HG03354 (cell line): ENCODE data around the gene PRKN.
A peak's percentile ranks its signal among the peaks of the same experiment; 100 is the strongest.

Experiments
- ATAC-seq: cut with Tn5 transposase; IDR thresholded peaks from one replicate; pipeline ENCODE4 v1.9.1; 2021; ENCODE audit warnings: mild to moderate bottlenecking; ENCODE audit not compliant: unreplicated experiment, poor library complexity, severe bottlenecking

The PRKN gene

DNA sequence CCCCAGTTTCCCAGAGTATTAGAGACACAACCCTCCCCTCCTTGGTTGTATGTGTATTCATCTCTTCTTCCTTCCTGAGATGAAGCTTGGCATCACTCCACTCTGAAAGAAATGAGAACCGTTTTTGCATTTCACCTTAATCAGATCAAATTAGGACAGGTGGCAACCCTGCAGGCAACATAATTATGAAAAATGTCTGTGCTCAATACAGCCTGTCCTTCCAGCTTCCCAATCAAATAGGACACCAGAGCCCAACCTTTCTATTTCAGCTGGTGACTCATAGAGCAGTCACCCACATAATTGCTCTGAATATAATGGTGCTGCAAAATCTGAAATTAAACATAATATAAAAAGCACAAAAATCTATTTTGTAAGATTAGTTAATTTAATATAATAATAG, 1143.5 kb downstream of the PRKN start:
- ATAC-seq, result no peak

DNA sequence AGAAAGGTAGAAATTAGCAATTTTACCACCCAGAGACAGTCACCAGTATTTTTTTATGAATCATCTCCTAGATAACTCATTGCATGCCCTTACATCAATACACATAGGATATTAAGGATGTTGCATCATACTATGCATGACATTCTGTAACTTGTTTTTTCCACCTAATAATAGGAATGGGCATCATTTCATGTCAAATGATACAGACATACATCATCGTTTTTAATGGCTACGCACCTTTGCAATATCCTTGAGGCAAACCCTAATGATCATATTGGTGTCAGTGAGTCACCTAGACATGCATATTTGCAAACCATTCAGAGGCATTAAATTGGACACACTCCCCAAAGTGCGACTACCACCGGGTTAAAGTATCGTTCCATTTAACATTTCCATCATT, 1144.0 kb downstream of the PRKN start:
- ATAC-seq, result no peak

DNA sequence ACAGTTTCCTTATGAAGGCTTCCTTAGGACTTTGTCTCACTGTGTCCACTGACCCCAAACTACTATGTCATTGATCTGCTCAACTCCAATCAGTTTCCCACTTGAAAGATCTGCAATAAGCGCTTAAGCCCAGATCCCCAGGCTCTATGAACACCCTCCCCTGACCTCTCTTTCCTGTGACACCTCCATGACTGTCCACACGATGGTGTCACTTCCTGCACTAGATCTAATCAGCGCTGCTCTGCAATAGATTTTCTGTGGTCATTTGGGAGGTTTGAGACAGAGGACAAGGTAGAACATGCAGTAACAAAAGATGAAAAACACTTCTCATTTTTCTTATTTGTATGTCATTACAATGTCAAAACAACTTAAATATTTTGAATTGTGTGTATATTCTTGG, 1149.1 kb downstream of the PRKN start:
- ATAC-seq, result no peak

DNA sequence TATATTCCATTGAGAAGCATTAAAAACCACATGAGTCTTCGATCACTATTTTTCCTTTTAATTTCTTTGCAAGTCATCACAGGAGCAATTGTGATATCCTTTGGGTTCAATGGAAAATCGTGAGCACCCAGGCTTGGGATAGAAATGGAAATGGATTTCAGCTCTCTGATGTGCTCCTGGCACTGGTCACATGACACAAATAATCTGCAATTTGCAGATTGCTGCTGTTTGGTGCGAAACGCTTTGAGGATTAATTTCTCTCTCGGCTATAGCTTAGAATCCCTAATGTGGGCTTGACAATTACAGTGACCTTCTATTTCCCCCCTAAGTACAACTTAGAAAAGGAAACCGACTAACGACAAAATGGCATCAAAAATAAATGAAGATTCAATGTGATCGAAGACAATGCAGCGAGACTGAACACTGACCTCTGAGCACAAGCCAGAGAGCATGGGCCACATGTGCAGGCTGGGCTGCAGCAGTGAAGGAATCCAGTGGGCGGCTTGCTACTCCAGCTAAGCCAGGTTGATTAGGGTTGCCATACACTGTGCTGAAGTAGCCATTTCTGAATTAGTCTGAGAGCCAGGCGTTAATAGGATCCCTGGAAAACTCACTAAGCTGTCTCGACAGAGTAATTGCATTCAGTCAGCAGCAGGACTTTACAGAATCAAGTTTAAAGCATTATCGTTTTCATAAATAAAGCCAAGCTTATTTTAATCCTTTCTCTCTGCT, 1151.9 kb downstream of the PRKN start:
- no peak for ATAC-seq

DNA sequence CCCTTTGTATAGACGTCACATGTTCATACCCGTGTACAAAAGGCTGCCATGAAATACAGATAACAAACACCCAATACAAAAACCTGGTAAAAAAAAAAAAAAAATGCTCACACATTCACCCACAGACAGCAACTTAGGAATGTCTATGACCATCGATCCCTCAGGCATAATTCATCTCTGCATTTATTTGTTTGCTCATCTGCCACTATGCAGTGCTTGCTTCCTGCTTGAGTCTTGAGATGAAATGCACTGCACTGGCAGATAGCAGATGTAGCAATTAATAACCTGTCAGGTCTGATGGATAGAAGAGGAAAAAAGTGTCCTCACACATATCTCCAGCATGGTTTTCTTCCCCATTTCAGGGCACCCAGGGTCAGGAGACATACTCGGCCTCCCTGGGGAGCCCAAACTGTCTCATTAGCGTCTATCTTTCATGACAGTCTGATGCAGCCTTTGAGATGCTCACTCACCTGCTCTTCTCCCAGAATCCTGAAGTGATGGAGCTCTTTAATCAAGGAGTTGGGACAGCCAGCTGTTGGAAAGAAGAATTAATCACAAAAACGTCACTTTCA, 1158.6 kb downstream of the PRKN start:
- ATAC-seq, result no peak

DNA sequence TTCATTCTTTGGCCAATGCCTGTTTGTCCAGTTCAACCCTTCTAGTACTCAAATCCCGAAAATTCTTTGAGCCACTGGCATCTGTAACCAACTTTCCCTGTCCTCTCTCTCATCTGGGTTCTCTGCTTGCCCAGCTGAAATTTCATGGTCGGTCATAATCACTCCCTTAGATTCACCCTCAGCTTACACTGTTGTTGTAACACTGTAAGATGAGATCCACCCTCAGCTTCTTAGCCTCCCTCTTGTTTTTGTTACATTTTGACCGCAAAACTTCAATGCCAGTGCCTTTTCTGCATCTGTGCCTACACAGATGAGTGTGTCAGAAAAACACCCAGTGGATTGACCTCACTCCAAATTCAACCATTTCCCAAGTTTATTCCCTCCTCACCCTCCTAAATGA, 1162.6 kb downstream of the PRKN start:
- no peak for ATAC-seq

DNA sequence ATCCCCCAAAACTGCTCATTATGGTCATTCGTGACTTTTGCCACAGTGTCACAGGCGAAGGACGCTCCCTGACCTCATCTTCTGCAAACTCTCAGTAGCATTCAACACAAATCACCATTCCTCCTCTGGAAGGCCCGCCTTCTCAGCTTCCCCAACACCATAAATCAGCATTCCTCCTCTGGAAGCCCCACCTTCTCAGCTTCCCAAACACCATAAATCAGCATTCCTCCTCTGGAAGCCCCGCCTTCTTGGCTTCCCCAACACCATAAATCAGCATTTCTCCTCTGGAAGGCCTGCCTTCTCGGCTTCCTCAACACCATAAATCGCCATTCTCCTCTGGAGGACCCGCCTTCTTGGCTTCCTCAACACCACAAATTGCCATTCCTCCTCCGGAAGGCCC, 1165.7 kb downstream of the PRKN start:
- ATAC-seq, result no peak

DNA sequence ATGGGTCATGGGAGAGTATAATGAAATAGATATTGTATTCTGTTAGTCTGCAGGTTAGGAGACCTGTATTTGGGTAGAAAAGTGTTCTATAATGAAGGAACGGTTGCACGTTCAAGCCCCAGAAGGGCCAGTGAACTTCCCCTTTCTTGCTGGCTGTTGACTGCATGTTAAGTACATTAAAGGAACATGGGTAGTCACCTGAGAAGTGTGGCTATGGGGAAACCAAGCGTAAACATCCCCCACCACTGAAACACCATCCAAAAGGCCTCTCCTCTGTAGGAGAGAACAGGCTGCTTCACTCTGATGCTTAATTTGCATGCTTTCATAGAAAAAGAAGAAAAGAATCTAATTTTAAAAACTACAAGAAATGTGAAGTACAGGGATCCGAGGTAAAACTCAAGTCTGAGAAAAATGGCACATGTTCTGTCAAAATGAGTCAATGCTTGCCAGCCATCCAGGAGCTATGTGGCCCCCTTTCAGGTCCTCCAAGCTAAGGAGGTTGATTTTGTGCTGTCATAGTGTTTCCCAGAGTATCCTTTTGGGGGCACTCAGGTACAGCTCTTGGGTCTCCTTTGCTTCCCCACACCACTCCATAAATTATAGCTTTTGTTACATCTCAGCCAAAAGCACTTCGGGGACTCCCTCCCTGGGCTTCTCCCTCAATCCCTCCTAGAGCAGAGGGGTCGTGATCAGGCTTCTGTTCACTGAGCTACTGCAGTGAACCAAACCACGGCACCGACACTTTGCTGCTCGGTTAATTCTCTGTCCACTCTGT, 1170.0 kb downstream of the PRKN start:
- ATAC-seq, result no peak

DNA sequence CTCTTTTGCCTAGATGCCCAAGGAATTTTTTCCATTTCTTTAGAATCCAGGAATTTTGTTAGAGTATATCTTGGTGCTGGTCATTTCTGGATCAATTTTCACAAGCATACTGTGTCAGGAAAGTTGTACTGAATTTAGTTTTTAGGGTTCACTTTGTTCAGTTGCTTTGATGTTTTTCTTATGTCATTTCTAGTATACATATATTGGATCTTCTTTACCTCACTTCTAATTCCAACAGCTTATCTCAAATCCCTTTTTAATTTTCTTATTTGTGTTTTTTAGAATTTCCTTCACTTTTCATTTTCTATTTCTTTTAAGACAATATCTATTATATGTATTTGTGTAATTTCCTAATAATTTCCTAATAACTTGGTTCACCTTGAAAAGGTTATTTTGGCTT, 1172.7 kb downstream of the PRKN start:
- no peak for ATAC-seq

DNA sequence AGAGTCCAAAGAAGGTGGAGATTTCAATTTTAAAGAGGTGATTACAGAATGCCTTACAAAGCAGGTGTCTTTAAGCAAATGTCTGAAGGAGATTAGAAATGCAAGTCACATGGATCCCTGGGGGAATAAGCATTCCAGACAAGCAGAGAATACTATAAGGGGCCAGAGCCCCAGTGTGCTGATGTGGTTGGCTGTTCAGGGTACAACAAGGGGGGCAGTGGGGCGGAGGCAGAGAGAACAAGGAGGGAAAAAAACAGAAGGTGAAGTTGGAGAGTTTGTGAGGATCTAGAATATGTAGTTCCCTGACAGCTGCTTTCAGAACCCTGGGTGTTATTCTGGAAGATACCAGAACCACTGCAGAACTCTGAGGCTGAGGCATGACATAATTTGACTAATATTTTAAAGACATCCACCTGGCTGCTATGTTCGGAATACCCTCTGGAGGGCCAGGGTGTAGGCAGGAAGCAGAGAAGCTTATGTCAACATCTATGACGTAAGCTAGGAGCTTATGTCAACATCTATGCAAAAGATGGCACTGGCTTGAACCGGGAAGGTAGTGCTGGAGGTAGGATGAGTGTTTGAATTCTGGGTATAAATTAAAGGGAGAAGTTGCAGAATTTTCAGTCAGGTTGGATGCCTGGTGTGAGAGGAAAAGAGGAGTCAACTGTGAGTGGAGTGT, 1177.5 kb downstream of the PRKN start:
- no peak for ATAC-seq

DNA sequence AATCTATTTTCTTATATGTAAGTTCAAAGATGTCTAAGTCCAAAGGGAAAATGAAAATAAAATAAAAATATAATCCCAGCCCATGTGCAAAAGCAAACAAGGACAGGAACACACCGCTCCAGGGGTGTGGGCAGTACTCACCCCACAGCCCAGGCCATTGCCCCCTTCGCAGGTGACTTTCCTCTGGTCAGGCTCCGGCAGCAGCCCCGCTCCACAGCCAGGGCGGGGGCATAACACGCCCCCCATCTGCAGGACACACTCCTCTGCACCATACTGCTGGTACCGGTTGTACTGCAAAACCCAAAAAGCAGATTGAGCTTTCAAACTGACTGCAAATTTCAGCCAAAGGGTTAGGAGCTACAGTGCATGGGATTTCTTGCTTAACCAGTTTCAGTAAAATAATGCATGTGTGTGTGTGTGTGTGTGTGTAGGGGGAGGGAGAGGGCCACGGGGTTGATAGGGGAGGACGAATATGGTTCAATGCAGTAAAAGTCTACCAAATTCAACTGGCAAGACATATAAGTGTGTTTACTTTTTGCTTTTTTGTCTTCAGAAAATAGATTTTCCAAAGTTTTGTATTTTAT, 1178.8 kb downstream of the PRKN start:
- ATAC-seq, result no peak

DNA sequence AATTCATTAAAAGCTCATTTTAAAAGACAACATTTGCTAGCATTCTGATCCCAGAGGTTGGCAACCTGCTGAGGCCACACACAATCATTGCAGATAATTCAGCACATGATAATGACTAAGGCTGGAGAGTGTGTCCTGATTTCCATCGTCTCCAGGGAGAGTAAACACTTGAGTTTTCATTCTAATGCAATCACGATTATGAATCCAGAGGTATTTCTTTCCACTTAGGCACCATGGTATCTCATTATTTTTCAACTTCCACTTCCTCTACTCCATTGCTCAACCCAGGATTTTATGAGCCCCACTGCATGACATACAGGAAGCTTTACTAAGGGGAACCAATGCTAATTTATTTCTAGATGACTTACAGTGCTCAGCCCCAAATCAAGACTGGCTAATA, 1179.9 kb downstream of the PRKN start:
- ATAC-seq, result no peak

DNA sequence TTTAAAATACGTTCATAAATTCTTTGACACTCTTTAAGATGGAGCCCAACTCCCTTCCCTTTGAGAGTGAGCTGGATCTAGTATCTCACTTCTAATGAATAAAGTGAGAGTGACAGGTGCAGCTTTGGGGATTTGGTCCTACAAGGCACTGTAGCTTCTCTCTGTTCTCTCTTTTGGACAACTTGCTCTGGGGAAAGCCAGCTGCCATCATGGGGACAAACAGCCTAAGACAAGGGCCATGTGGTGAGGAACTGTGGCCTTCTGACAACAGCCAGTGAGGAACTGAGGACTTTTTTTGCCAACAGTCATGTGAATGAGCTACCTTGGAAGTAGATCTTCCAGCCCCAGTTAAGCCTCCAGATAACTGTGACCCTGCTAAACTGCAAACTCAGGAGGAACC, 1180.9 kb downstream of the PRKN start:
- no peak for ATAC-seq

DNA sequence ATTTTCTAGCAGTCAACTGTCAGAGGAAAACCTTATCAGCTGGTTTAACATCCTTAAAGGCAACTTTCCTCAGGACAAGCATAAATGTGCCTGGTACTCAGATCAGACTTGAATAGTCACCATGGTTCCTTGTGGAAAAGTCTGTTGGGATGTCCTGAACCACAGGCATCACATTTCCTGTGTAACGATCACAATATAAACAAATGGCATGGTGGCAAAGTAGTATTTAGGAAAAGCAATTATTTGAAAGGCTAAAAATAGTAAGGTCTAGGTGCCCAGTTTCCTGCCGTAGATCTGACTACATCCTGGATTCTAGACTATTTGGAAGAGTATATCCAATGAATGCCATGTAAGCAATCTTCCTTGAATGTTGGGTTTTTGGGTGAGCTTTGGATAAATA, 1181.8 kb downstream of the PRKN start:
- no peak for ATAC-seq

DNA sequence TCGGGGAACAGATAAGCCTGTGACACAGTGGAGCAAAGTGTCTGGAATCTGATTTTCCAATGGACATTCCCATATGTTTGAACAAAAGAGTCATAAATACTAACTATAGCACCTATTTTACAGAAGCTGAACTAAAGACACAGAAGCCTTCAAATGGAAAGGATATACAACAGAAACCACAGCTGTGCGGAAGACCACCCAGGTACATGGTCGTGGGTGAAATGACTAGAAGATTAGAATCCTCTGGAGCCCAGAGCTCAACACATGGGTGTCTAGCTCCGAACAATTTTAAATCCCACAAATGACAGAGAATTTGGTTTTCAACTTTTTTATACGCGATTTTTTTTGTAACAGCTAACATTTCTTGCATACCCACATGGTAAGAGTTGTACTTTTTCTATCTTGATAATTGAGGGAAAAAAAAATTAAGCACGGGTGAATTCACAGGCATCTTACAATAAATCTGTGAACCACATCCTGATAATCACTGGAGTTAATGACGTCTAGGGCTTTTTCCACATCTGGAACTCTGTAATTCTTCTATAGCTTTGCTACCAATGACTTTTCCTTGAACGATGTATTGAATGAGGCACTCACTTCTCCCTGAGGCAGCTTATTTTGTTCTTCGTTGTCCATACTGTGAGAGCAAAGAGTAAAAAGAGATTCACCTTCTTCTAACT, 1182.6 kb downstream of the PRKN start:
- no peak for ATAC-seq

DNA sequence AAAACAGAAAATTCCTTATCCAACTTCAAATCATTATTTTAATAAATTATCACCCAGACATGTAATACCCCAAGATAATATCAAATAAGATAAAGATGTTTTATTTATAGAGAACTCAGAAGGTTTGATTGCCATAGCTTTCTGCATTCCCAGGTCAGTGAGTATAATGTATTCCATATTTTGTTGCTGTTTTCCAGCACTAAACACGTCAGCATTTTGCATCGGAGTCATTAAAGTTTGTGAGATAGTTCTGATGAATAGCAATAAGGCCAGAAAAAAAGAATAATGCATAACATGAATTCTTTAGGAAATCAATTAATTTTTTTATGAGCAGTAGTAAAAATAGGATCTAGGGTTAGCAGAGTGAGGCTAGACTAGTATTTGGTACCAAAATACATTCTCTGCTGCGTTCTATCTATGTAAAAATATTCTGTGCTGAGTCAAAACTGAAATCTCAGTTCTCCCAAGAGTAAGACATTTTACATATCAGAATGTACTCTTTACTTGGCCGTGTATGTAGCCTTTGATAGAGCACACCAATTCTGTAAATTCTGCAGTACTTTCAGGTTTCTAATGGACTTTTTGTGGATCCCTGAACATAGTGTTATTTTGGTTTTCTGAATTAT, 1183.8 kb downstream of the PRKN start:
- peak; percentile 43 for ATAC-seq

DNA sequence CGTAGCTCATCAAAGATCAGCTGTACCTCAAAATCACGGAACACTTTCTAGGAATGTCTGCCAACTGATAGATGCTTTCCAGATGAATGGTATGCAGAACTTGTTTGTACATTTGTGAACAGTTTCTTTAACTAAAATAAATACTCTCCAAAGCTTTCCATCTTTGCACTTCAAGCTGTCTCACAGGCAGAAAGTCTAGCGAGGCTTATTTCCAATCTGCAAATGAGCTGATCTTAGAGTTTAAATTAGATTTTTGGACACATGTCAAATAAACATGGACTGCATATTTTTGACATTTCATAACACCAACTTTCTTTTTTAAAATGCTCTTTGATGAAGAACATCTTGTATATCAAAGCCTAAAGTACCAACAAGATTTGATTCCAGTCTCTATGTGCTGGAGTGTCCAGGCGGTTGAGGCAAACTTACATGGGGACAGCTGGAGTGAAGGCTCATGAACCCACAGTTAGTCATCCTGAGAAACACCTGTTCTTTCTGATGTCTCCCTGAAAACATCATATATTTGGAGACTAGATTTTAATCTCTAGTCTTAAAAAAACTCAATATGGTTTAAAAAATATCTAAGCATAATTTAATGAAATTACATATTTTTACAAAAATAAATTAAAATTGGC, 1185.1 kb downstream of the PRKN start:
- no peak for ATAC-seq

DNA sequence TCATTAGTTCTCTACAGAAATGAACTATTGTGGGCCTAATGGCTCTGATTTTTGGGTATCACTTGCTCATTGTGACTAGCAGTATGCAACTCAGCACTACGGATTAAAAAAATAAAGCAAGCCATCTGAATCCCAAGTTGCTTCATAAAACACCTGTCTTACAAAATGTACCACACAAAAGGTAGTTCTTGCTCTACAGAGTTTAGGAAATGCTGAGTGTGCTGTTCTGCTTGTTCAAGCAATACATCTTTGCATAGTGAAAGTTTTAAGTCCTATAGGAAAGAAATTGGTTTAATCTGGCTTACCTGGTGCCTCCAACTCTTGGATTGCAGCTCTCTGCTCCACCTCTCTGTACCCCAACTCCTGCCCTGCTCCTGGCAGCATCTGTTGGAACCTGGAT, 1187.0 kb downstream of the PRKN start:
- no peak for ATAC-seq

DNA sequence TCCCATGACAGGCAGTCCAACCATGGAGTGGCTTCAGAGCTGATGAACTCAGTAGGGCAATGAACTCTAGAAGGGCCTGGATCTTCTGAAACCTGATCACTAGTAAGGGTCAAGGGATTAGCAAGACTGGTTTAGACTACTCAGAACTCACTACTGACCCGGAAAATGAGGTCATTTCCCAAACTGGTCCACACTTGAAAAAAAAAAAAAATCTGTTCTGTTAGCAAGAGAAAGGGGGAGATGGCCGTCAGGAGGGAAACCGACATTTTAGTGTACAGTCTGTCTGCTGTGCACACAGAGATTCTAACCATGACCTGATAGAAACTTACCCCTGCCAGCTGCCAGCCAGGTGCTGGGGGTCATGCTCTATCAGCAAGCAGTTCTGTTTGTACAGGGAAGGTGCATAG, 1191.3 kb downstream of the PRKN start:
- no peak for ATAC-seq
